Spinal cord (tissue), 10 donors: ENCODE measurements around the gene NRARP. TPM values are rescaled to one million over a fixed set of nuclear protein-coding genes. Genes with fewer than 3 reads are reported as not detected.

ENCODE experiments used
- DNase-seq, 6 donors: peaks; one replicate each; pipeline versions ENCODE4 v3.0.0 to v3.0.0-alpha.2; 2013 to 2015; ENCODE audit warnings: low spot score in 6 of 6, low read depth in 4 of 6
- H3K27ac ChIP-seq: one replicate; pipeline ENCODE4 v1.5.1; 2013; ENCODE audit warnings: low read depth, low read length, control low read depth
- H3K27me3 ChIP-seq: one replicate; pipeline ENCODE4 v1.6.1; 2013; ENCODE audit warnings: low read length; ENCODE audit not compliant: control insufficient read depth, insufficient read depth
- H3K36me3 ChIP-seq: one replicate; pipeline ENCODE4 v1.6.1; 2013; ENCODE audit warnings: low read length; ENCODE audit not compliant: control insufficient read depth, insufficient read depth
- H3K4me1 ChIP-seq: one replicate; pipeline ENCODE4 v1.6.1; 2013; ENCODE audit warnings: low read length; ENCODE audit not compliant: control insufficient read depth, insufficient read depth
- H3K4me3 ChIP-seq: one replicate; pipeline ENCODE4 v1.5.1; 2013; ENCODE audit warnings: low read depth, low read length, control low read depth
- H3K9me3 ChIP-seq: one replicate; pipeline ENCODE4 v1.6.1; 2013; ENCODE audit warnings: low read length; ENCODE audit not compliant: control insufficient read depth, insufficient read depth
- WGBS: methylation state at CpG from one replicate; pipeline ENCODE4 v1.1.5; 2013; ENCODE audit warnings: missing lambda C conversion rate; ENCODE audit not compliant: insufficient coverage; 5-methylcytosine and 5-hydroxymethylcytosine counted together
- polyA plus RNA-seq, 2 donors: library from polyadenylated mRNA; unstranded; fragments of 120-200 nt; gene quantifications; one replicate each; pipeline ENCODE4 v1.2.1, GENCODE V29; 2013; ENCODE audit not compliant: insufficient read length in 2 of 2
- total RNA-seq, 2 donors: library from RNA; depleted of rRNA in 1 of 2; stranded (reverse); fragments of 120-200 nt in 1 of 2; fragments of >200 nt in 1 of 2; gene quantifications; one replicate each; pipeline versions ENCODE4 v1.2.3 to v1.2.4, GENCODE V29; 2013 to 2014
- donor health status: healthy.

Gene NRARP
- total and polyA plus RNA-seq, 4 donors: 3.2 to 15.8 (median 9.8) TPM

DNA sequence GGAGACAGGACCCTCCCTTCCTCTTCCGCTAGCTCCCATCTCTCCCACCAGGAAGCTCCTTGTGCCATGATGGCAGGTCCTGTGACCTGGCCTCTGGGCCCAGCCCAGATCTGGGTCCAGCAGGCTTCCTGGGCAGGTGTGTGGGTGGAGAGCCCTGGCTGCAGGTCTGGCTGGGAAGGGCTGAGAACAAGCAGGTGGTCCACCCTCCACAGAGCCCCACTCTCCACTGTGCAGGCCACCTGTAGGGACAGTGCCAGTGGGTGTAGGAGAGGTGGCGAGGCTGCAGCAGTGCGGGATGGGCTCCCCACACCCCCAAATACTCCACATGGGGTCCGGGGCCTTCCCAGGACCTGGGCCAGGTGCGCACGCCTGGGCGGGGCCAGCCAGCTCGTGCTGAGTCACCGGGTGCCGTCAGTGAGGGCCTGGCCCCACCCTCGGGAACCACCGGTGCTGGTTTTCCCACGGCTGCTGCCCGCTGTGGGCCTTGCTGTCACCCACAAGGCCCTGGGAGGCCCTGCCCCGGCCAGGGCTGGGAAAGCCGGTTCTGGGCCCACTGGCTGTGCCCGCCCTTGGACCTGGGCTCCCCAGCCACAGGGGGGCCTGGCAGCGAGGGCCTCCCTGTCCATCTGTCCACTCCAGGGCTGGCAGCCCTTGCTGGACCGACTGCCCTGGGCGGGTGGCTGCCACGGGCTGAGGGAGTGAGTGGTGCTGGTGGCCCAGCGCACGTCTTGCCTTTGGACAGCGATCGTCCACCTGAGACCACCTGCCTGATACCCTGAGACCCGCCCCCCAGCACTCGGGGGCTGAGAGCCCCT is 9.3 kb upstream of the NRARP start:
- H3K27me3 ChIP-seq: no peaks in the 10 kb centered on the region
- H3K9me3 ChIP-seq: no peaks in the 10 kb centered on the region
- WGBS: 84% methylated on average over 25 of the region's 27 CpGs
- H3K36me3 ChIP-seq: peaks cover 25% of the 10 kb centered on the region
- no peak overlapping the region for H3K4me3 ChIP-seq
- no peak for DNase-seq
- no peak overlapping the region for H3K27ac ChIP-seq
- H3K4me1 ChIP-seq: peaks cover 46% of the 10 kb centered on the region

DNA sequence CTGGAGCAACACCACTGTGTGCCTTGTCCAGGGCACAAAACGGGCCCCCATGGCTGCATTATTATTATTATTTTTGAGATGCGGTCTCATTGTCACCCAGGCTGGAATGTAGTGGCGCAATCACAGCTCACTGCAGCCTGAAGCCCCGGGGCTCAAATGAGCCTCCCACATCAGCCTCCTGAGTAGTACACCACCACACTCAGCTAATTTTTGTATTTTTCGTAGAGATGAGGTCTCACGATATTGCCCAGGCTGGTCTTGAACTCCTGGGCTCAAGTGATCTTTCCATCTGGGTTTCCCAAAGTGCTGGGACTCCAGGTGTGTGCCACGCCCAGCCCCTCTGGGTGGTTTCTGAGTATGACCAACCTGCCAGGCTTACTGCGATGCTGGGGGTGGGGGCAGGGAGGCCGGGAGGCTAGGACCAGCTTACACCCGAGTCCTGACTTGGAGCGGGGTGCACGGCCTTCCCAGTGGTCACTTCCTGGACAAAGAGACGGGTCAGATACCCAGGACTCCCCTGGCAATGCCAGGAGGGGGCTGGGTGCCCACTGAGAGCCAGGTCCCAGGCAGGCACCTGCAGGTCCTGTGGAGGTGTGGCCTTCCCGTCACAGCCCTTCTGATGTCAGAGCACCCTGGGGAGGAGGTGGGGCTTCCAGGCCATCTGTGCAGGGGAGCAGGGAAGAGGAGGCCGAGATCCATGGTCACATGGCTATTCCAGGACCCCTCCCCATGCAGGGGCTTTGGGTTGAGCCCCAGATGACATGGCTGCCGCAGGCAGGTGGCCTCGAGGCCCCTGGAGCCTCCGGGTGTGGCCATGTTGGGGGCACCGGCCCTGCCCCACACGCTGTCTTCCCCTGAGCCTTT is 8.3 kb upstream of the NRARP start:
- H3K9me3 ChIP-seq: no peaks in the 10 kb centered on the region
- no peak overlapping the region for H3K27ac ChIP-seq
- peaks cover 25% of the 10 kb centered on the region for H3K36me3 ChIP-seq
- DNase-seq: no peak
- peaks cover 50% of the 10 kb centered on the region for H3K4me1 ChIP-seq
- H3K4me3 ChIP-seq: no peak overlapping the region
- H3K27me3 ChIP-seq: no peaks in the 10 kb centered on the region
- 79% methylated on average over 17 of the region's 20 CpGs for WGBS

- 94% methylated on average over 15 of the region's 15 CpGs for WGBS
Observed at GRCh38 chr9:137309368-137310188, 7.5 kb upstream of the NRARP start.

GRCh38 chr9:137308057-137308619 is 6.1 kb upstream of the NRARP start:
- no peak for DNase-seq
- Histone ChIP-seq H3K4me3 (no peak overlapping the region), H3K27ac (no peak overlapping the region), H3K4me1 (peaks cover 57% of the 10 kb centered on the region), H3K9me3 (no peaks in the 10 kb centered on the region), H3K27me3 (no peaks in the 10 kb centered on the region), H3K36me3 (peaks cover 13% of the 10 kb centered on the region)
- 51% methylated on average over 19 of the region's 20 CpGs for WGBS

More at GRCh38 chr9:137309368-137310188, 7.5 kb upstream of the NRARP start:
- H3K27ac ChIP-seq: no peak overlapping the region
- H3K4me3 ChIP-seq: no peak overlapping the region
- no peak for DNase-seq
- H3K4me1 ChIP-seq: peaks cover 50% of the 10 kb centered on the region
- no peaks in the 10 kb centered on the region for H3K9me3 ChIP-seq
- peaks cover 20% of the 10 kb centered on the region for H3K36me3 ChIP-seq
- no peaks in the 10 kb centered on the region for H3K27me3 ChIP-seq

GRCh38 chr9:137307255-137308056 is 5.4 kb upstream of the NRARP start:
- no peaks in the 10 kb centered on the region for H3K9me3 ChIP-seq

GRCh38 chr9:137306850-137307254 is 4.8 kb upstream of the NRARP start:
- Histone ChIP-seq H3K4me1 (peaks cover 61% of the 10 kb centered on the region), H3K9me3 (no peaks in the 10 kb centered on the region), H3K27ac (peak overlapping the region; percentile 88), H3K27me3 (no peaks in the 10 kb centered on the region), H3K36me3 (peaks cover 6% of the 10 kb centered on the region), H3K4me3 (no peak overlapping the region)
- WGBS: 49% methylated on average over 23 of the region's 23 CpGs
- DNase-seq: no peak

More at GRCh38 chr9:137307255-137308056, 5.4 kb upstream of the NRARP start:
- H3K4me1 ChIP-seq: peaks cover 63% of the 10 kb centered on the region
- H3K4me3 ChIP-seq: no peak overlapping the region
- no peaks in the 10 kb centered on the region for H3K27me3 ChIP-seq
- peaks cover 8% of the 10 kb centered on the region for H3K36me3 ChIP-seq
- 54% methylated on average over 30 of the region's 30 CpGs for WGBS
- H3K27ac ChIP-seq: no peak overlapping the region
- DNase-seq: no peak

DNA sequence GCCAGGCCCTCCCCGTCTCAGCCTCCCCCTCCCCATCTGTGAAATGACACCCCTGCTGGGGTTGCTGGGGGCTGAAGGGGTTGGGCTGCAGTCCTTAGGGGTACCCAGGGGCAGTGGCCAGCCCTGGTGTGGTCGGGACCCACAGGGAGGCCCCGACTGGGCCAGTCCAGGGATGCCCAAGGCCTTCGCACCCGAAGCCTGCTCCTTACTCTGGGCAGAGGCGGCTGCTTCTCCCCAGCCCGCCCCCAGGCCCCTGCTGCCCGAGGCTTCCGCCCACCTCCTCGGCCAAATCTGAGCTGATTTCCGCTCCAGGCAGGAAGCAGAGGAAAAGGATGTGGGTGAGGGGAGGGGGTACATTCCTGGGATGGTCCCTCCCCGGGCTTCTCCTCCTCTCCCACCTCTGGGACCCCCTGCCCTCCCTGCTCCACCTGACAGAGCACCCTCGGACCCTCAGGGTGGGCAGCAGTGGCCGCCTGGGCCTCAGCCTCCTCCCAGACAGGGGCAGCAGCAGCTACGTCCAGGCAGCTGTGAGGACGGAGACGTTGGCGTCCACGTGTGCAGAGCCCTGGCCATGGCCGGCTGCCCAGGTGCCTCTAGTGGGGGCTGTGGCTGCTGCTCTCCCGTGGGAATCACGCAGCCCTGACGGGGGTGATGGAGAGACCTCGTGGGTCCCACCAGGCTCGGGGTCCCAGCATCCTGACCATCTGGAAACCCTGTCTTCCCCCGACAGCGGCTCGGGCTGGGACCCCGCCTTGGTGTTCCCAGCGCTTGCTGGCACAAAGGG is 4.2 kb upstream of the NRARP start:
- Histone ChIP-seq H3K27me3 (no peaks in the 10 kb centered on the region), H3K27ac (peak overlapping the region; percentile 88), H3K9me3 (no peaks in the 10 kb centered on the region), H3K4me3 (no peak overlapping the region), H3K36me3 (peaks cover 2% of the 10 kb centered on the region), H3K4me1 (peaks cover 59% of the 10 kb centered on the region)
- DNase-seq: peak in 1 of 6 donors; percentile 24
- 42% methylated on average over 18 of the region's 30 CpGs for WGBS

DNA sequence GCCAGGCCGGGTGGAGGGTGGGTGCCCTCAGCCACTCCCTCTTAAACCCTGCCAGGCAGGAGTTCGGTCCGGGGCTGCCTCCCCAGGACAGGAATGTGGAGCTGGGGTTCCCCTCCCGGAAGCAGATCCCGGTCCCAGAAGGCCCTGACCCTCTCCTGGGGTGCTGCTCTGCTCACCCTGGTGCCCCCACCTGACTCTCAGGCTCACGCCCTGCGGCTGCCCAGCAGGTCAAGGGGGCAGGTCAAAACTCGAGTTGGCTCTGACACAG is 3.7 kb upstream of the NRARP start:
- 39% methylated on average over 6 of the region's 8 CpGs for WGBS
- Histone ChIP-seq H3K4me3 (peak overlapping the region; percentile 18), H3K36me3 (no peaks in the 10 kb centered on the region), H3K4me1 (peaks cover 60% of the 10 kb centered on the region), H3K27ac (peak overlapping the region; percentile 88), H3K9me3 (no peaks in the 10 kb centered on the region), H3K27me3 (no peaks in the 10 kb centered on the region)
- peak in 1 of 6 donors; percentile 7 for DNase-seq
